DOHH2 (cell line): ENCODE measurements around the gene SRPK2.

Experiments used
- H3F3A ChIP-seq: fragments of 200-600 bp; sonication (generic), shearing (Covaris generic); 2 replicates; pipeline ENCODE4 v1.6.0; 2016; ENCODE audit warnings: antibody characterized with exemption, mild to moderate bottlenecking; ENCODE audit not compliant: control insufficient read depth, insufficient read depth
- H3K27ac ChIP-seq: fragments of 200-600 bp; sonication (generic); 2 replicates; pipeline ENCODE4 v1.5.1; 2014; ENCODE audit warnings: low read depth, mild to moderate bottlenecking, low read length, moderate library complexity
- H3K27me3 ChIP-seq: fragments of 200-600 bp; sonication (generic); 2 replicates; pipeline ENCODE4 v1.6.1; 2014; ENCODE audit warnings: mild to moderate bottlenecking, low read length, mixed read lengths; ENCODE audit not compliant: control insufficient read depth
- H3K36me3 ChIP-seq: fragments of 200-600 bp; sonication (generic); 2 replicates; pipeline ENCODE4 v1.6.1; 2014; ENCODE audit warnings: mild to moderate bottlenecking, low read length, moderate library complexity, mixed read lengths; ENCODE audit not compliant: control insufficient read depth
- H3K4me1 ChIP-seq: fragments of 200-600 bp; sonication (generic); 2 replicates; pipeline ENCODE4 v1.6.1; 2014; ENCODE audit warnings: mild to moderate bottlenecking, low read length, mixed read lengths; ENCODE audit not compliant: control insufficient read depth
- H3K4me2 ChIP-seq: fragments of 200-600 bp; sonication (generic); 2 replicates; pipeline ENCODE4 v1.6.0; 2014; ENCODE audit warnings: mild to moderate bottlenecking, low read length, moderate library complexity
- H3K4me3 ChIP-seq: fragments of 200-600 bp; sonication (generic); 2 replicates; pipeline ENCODE4 v1.5.1; 2014; ENCODE audit warnings: mild to moderate bottlenecking, low read length, mixed read lengths
- H3K79me2 ChIP-seq: fragments of 200-600 bp; sonication (generic); 2 replicates; pipeline ENCODE4 v1.6.1; 2014; ENCODE audit warnings: mild to moderate bottlenecking, low read length, mixed read lengths; ENCODE audit not compliant: control insufficient read depth
- H3K9me2 ChIP-seq: fragments of 200-600 bp; sonication (generic); replicated peaks from 2 replicates; pipeline ENCODE4 v1.6.1; 2014; ENCODE audit warnings: mild to moderate bottlenecking, low read length, mixed read lengths; ENCODE audit not compliant: control insufficient read depth
- H3K9me3 ChIP-seq: fragments of 200-600 bp; sonication (generic); 2 replicates; pipeline ENCODE4 v1.6.1; 2014; ENCODE audit warnings: antibody characterized with exemption, low read length, mixed read lengths; ENCODE audit not compliant: control insufficient read depth, insufficient read depth
- H4K20me1 ChIP-seq: fragments of 200-600 bp; sonication (generic); 2 replicates; pipeline ENCODE4 v1.6.0; 2014; ENCODE audit warnings: low read depth, mild to moderate bottlenecking, antibody characterized with exemption, low read length, moderate library complexity; ENCODE audit not compliant: control insufficient read depth, insufficient read depth
- EZH2phosphoT487 ChIP-seq: fragments of 200-600 bp; sonication (generic); IDR thresholded peaks from 2 replicates; pipeline ENCODE4 v1.6.1; 2017; ENCODE audit warnings: borderline replicate concordance, mild to moderate bottlenecking, antibody characterized with exemption, low read length, moderate library complexity, mixed read lengths
- TF ChIP-seq, protein P1 (sequence below): fragments of 200-600 bp; sonication (generic); IDR thresholded peaks from one replicate; pipeline ENCODE4 v1.5.1; 2014; ENCODE audit warnings: antibody characterized with exemption, mild to moderate bottlenecking, low read depth, low read length; ENCODE audit not compliant: poor library complexity, severe bottlenecking

Gene SRPK2

DNA sequence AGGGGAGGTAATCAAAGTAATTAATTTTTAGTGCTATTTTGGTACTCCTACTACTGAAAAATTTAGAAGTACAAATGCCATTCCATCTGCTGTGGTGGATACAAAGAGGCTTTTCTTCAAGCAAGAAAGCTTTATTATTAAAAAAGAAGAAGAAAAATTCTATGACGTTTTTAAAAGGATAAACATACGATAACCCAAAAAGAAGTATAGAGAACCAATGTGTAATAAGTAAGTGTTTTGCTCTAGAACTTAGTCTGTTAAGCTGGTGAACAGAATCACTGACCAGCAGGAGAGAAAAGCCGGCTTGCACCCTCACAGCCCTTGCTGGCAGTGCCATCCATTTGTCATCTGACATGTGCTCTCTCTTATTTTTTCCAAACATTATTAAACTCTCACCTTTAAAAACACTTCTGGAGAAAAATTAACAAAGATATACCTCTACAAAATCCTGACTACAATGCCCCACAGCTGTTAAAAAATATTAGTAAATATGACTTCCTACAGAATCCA is 81.5 kb downstream of the SRPK2 start:
- Histone ChIP-seq H3K27ac (no peak overlapping the region), H3K4me1 (peaks cover 3% of the 10 kb centered on the region; the same call in 1 of the 2 replicates), H3K9me2 (no peaks in the 10 kb centered on the region), H3K9me3 (no peaks in the 10 kb centered on the region), H3K36me3 (no peaks in the 10 kb centered on the region), H3K4me3 (no peak overlapping the region), H3K27me3 (no peaks in the 10 kb centered on the region), H3K79me2 (peaks cover 15% of the 10 kb centered on the region), H3F3A (no peaks in the 10 kb centered on the region), H4K20me1 (peaks cover 5% of the 10 kb centered on the region; the same call in 1 of the 2 replicates), H3K4me2 (no peak overlapping the region)
- TF ChIP-seq, protein P1, sequence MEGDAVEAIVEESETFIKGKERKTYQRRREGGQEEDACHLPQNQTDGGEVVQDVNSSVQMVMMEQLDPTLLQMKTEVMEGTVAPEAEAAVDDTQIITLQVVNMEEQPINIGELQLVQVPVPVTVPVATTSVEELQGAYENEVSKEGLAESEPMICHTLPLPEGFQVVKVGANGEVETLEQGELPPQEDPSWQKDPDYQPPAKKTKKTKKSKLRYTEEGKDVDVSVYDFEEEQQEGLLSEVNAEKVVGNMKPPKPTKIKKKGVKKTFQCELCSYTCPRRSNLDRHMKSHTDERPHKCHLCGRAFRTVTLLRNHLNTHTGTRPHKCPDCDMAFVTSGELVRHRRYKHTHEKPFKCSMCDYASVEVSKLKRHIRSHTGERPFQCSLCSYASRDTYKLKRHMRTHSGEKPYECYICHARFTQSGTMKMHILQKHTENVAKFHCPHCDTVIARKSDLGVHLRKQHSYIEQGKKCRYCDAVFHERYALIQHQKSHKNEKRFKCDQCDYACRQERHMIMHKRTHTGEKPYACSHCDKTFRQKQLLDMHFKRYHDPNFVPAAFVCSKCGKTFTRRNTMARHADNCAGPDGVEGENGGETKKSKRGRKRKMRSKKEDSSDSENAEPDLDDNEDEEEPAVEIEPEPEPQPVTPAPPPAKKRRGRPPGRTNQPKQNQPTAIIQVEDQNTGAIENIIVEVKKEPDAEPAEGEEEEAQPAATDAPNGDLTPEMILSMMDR = no peak
- TF ChIP-seq EZH2phosphoT487 = no peak

DNA sequence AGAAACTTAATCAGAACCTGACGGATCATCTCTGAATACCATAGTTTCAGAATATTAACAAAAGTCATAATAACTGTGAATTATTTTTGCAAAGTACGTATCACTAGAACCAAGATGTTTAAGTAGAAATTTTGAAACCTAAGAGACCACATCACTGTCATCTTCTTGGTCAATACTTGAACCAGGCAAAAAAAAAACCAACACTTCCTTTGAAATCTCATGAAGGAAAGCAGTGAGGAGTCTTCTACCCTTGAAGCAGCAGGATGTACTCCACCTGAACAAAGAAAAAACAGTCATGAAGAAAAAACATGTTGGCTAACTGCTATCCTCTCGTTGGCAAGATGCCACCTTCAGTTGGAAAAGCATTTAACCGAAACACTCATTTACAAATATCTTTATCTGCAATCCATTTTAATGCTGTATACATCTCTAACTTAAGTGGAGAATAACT is 82.4 kb downstream of the SRPK2 start:
- Histone ChIP-seq H3K4me2 (no peak overlapping the region), H3K79me2 (peaks cover 15% of the 10 kb centered on the region), H4K20me1 (peaks cover 5% of the 10 kb centered on the region; the same call in 1 of the 2 replicates), H3F3A (no peaks in the 10 kb centered on the region), H3K27me3 (no peaks in the 10 kb centered on the region), H3K27ac (no peak overlapping the region), H3K4me1 (peaks cover 3% of the 10 kb centered on the region; the same call in 1 of the 2 replicates), H3K9me3 (no peaks in the 10 kb centered on the region), H3K36me3 (no peaks in the 10 kb centered on the region), H3K9me2 (no peaks in the 10 kb centered on the region), H3K4me3 (no peak overlapping the region)
- TF ChIP-seq, protein P1 = no peak
- no peak for TF ChIP-seq EZH2phosphoT487

DNA sequence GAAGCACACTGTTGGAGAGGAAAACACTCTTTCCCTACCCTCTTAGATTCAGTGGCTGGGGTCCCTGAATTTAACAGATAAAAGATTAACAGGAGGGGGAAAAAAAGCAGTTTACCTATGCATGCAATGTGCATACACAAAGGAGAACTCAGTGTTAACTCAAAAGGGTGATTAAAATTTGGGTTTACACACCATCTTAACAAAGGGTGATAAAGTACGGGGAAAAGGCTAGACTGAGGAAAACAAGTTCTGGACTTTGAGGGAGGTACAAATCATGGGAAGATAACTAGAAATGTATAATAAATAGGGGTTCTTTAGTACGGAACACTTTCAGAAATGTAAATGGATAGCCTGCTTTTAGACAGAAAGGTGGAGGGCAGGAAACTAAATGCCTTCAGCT is 83.1 kb downstream of the SRPK2 start:
- Histone ChIP-seq H4K20me1 (peaks cover 5% of the 10 kb centered on the region; the same call in 1 of the 2 replicates), H3K27ac (no peak overlapping the region)

More for the DNA sequence above, 83.1 kb downstream of the SRPK2 start:
- no peak overlapping the region for H3K4me3 ChIP-seq
- no peaks in the 10 kb centered on the region for H3K27me3 ChIP-seq
- H3K4me2 ChIP-seq = no peak overlapping the region
- H3K9me2 ChIP-seq = no peaks in the 10 kb centered on the region
- peaks cover 4% of the 10 kb centered on the region; the same call in 1 of the 2 replicates for H3K4me1 ChIP-seq
- H3K79me2 ChIP-seq = peaks cover 12% of the 10 kb centered on the region
- H3F3A ChIP-seq = no peaks in the 10 kb centered on the region
- H3K36me3 ChIP-seq = no peaks in the 10 kb centered on the region
- no peaks in the 10 kb centered on the region for H3K9me3 ChIP-seq
- TF ChIP-seq, protein P1 = no peak
- no peak for TF ChIP-seq EZH2phosphoT487
